ENCODE results near the gene GCNT3. TPM values are rescaled to one million over a fixed set of nuclear protein-coding genes. Genes with fewer than 3 reads are reported as not detected.
A peak's percentile ranks its signal among the peaks of the same experiment; 100 is the strongest.
"Not testable (repeated sequence)": the region's sequence is repeated elsewhere in the genome, so short reads cannot be mapped to it uniquely, and the experiment has no call there.

GCNT3 gene
- polyA plus RNA-seq, 12 donors, result 0.07 to 3.4 (median 0.17) TPM; not detected in 3

DNA sequence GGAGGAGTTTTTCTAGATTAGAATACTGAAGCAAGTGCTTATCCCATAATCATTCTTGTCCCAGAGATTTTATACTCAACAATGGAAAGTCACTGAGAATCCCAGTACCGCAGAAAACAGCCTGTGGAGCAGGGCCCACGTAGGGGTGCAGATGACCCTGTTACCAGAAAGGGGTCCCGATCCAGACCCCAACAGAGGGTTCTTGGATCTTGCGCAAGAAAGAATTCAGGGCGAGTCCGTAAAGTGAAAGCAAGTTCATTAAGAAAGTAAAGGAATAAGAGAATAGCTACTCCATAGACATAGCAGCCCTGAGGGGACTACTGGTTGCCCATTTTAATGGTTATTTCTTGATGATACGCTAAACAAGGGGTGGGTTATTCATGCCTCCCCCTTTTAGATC, 2.6 kb downstream of the GCNT3 start:
- no peak for DNase-seq

DNA sequence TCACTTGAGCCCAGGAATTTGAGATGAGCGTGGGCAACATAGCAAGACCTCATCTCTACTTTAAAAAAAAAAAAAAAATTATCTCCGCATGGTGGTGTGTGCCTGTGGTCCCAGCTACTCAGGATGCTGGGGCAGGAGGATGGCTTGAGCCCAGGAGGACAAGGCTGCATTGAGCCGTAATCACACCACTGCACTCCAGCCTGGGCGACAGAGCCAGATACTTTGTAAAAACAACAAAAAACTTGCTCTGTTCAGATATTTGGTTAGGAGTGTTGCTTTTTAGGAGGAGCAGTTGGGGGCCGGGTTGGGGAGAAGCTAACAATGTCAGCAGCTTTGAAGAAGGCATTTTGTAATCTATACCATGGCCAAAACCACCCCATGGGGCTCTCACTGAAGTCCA, 4.1 kb downstream of the GCNT3 start:
- DNase-seq, result no peak

DNA sequence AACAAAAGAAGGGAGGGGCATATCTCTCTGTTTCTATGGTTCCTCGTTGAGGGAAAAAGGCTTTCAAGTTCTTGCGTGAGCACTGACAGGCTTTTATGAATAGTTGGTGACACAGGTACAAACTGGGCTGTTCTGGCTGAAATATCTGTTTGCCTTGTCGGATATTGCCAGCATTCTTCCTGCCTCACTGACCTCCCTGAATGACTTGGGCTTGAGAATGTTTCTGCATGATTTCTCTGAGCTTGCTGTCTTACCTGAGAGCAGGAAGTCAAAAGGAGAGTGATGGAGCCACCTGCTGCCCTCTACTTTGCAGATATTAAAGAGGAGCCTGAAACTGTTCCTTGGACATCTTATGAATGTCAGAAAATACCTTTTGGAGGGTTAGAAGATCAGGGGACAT, 4.8 kb downstream of the GCNT3 start:
- no peak for DNase-seq

DNA sequence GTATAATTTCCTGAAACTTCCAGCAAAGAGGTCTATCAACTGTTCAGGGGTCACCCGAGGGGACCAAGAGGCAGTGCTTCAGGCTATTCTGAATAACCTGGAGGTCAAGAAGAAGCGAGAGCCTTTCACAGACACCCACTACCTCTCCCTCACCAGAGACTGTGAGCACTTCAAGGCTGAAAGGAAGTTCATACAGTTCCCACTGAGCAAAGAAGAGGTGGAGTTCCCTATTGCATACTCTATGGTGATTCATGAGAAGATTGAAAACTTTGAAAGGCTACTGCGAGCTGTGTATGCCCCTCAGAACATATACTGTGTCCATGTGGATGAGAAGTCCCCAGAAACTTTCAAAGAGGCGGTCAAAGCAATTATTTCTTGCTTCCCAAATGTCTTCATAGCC, 6.8 kb downstream of the GCNT3 start:
- DNase-seq, result no peak

DNA sequence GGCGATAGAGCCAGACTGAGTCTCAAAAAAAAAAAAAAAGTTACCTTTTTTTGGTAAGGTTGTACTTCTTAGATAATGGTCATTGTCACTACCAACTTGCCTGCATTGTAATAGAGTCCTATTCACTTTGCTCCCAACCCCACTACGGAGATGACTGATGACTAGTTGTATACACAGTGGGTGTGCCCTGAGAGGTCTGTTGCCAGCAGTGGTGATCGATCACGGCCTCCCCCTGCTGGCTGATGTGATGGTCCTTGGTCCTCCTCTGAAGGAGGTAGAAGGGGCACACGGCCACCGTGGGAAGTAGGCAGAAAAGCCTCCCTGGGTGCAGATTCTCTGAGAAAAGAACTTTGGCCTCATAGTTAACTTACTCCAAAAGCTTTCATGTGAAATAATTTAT, 10.7 kb downstream of the GCNT3 start:
- DNase-seq, result no peak

DNA sequence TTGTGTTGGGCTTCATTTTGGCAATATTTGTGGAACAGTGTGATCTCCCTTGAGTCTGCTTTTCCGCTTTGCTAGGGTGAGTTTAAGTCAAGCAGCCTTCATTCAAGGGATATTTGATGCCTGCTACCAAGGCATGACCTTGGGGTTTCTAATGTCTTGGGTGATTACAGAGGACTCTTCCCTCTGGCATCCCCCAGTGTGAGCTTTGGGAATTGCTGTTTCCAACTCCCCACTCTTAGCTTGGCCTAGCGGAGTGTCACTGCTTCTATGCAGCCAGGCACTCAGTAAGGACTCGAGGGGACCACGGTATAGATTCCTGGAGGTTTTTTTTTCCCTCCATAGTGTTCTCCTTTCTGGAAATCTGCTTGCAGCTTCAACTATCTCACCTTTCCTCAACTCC, 21.1 kb downstream of the GCNT3 start:
- no peak for DNase-seq

DNA sequence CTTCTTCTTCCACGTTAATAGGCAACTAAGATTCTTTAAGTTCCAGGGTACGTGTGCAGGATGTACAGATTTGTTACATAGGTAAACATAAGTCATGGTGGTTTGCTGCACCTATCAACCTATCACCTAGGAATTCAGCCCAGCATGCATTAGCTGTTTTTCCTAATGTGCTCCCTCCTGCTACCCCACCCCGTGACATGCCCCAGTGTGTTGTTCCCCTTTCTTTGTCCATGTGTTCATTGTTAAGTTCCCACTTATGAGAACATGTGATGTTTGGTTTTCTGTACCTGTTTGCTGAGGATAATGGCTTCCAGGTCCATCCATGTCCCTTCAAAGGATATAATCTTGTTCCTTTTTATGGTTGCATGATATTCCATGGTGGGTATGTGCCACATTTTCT, 24.6 kb downstream of the GCNT3 start:
- DNase-seq, result no peak

DNA sequence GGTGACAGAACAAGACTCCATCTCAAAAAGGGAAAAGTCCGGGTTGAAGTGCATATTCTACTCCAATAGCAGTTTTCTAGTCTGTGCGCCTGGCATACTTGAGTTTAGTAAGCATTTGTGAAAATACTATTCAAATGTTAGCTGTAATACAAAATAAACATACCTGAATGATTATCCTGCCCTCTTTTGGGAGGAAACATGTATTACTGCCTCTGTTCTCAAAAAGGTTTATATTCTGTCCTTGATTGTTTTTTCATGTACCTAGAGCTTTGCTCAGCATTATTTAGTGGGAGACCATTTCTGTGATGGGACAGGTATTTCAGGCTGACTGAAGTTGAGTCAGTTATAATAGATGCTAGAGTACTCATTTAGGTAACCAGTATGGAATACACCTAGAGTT, 25.9 kb downstream of the GCNT3 start:
- not testable (repeated sequence) for DNase-seq

DNA sequence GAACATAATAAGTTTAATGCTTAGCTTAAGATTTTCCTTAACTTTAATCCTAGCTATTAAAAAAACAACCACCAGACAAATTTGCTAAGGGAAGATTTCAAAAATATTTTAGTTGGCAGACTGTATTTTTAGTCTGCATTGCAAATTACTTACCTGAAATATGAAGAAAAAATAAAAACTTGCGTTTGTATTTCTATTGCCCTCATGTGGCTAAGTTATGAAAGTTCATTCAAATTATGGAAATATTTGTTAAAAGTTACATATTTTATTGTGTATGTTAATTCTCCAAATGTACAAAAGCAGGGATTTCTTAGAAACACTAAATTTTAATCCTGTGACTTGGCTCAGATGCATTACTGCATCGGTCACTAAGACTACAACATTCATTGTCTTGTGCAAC, 30.8 kb downstream of the GCNT3 start:
- no peak for DNase-seq

DNA sequence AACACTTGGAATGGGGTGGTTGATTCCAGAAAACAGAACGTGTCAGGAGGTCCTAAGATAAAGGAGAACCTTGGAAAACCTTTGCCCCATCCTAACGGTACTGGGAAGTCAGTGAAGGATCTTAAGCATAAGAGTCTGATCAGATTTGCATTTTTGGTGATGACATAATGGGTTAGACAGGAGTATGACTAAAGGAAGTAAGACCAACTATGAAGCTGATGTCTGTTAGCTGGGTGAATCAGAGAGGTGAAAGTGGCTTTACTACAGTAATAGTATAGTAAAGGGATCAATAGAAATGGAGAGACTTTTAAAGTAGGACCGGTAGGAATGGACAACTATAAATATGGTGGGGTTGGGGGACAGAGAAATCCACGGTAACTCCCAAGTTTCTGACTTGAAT, 33.2 kb downstream of the GCNT3 start:
- no peak for DNase-seq

DNA sequence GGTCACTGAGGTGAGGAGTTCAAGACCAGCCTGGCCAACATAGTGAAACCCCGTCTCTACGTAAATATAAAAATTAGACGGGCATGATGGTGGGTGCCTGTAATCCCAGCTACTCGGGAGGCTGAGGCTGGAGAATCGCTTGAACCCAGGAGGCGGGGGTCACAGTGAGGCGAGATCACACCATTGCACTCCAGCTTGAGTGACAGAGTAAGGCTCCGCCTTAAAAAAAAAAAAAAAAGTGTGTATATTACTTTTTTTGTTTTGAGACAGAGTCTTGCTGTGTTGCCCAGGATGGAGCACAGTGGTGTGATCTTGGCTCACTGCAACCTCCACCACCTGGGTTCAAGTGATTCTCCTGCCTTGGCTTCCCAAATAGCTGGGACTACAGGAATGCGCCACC, 34.2 kb downstream of the GCNT3 start:
- DNase-seq, result not testable (repeated sequence)

DNA sequence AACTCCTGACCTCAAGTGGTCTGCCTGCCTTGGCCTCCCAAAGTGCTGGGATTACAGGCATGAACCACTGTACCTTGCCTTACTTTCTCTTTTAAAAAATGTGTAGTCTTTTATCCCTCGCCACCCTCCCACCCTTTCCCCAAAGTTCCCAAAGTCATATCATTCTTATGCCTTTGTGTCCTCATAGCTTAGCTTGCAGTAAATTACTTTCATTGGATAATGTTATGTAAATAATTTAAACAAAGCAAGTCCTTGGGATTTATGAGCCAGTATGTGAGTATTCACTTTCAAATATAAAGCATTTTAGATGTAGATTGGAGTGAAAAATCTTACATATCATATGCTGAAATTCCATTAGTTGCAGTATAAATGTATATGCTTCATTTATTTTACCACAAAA, 34.7 kb downstream of the GCNT3 start:
- no peak for DNase-seq

DNA sequence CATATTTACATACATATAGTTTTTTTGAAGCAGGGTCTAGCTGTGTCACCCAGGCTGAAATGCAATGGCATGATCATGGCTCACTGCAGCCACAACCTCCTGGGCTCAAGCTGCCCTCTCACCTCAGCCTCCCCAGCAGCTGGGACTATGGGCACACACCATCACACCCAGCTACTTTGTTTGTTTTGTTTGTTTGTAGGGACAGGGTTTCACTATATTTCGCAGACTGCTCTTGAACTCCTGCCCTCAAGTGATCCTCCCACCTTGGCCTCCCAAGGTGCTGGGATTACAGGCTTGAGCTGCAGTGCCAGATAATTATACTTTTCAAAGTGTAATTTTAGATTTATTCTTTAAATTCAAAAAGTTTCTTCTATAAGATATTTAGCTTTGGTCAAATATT, 35.5 kb downstream of the GCNT3 start:
- no peak for DNase-seq

DNA sequence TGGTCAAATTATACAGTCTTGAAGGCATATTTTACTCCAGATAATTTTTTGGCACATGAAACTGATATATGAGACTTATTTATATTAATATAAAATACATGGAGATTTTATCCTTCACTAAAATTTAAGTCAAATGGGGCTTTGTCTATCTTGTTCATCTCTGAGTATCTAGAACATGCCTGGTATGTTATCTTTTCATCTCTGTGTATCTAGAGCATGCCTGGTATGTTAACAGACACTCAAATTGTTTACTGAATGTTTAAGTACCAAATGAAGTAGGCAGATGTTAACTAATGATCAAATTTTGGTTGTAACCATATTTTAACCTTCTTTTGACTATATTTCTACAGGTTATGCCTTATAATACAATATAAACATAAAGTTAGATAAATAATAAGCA, 38.0 kb downstream of the GCNT3 start:
- no peak for DNase-seq

DNA sequence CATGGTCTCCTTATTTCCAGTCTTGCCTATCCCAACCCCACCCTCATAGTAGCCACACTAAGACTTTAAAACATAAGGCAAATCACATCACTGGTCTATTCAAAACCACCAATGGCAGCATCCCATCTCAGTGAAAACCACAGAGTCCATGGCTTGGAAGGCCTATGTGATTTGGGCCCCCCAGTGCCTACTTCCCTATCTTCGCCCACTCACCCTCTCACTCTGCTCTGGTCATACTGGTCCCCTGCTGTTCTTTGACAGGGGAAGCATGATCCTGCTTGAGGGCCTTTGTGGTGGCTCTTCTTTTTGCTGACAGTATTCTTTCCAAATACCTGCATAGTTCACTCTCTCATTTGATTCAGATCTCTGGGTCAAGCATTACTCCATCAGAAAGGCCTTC, 42.5 kb downstream of the GCNT3 start:
- no peak for DNase-seq

DNA sequence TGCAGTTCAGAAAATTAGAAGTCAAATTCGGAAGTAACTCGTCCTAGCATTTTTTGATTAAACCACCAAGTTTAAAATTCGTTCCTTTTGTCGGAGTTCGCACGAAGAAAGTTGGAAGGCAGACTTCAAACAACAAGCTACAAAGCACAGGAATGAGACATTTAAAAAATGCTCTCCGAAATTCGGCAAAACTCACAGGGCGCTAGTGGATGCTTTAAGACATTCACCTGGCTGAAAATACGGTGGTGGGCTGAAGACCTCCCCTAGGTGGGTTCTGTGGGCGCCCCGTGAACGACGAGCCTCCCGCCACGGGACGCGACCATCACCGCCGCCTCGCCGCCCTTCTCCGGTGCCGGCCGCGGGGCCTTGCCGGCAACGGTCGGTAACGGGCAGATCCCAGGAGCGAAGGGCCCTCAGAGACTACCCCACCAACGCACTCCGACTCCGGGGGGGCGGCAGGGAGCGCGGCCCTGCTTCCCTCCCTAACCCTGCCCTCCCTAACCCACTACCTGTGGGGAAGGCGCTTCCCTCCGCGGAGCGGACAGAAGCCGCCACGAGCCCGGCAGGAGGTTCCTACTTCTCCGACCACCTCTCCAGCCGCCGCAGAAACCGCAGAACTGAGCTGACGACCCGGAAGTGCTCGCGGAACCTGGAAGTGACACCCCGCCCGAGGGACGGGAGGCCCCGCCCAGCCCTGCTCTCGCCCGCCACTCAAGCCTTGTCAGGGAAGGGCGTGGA, 45.5 kb downstream of the GCNT3 start, which contains the start of gene GTF2A2:
GTF2A2 (minus strand) TSS at position 619 of the 738 bp plus-strand sequence. CDS start 5,238 bp downstream, outside the sequence.
- peak; percentile 95 for DNase-seq

DNA sequence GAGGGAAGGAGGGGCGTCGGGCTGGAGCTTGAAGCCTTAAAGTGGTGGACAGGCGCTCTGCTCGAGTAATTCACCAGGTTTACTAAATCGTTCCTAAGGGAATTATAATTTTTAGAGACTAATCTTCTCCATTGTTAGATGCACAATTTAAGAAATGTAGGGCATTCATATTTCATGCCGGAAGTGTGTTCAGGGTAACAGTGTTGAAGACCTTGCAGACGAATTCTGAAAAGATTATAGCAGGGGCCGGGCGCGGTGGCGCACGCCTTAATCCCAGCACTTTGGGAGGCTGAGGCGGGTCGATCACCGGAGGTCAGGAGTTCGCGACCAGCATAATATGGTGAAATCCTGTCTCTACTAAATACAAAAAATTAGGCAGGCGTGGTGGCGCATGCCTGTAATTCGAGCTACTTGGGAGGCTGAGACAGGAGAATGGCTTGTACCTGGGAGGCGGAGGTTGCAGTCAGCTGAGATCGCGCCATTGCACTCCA, 46.1 kb downstream of the GCNT3 start:
- DNase-seq, result no peak

DNA sequence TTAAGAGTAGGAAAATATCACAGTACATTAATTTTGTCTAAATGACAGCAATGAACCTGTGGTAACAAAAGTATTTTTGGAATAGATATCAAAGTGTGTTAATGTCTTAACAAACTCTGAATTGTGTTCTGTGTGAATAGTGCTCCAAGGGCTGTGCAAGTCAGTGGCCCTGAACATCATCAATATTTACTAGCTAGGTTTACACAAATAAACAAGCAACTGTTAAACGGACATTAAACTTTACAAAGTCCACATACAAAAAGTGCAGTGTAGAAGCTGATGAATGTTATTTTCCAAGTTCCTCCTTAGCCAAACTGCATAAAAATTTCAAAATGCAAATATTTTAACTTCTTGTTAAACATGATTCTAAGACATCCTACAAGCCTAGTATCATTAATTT, 47.8 kb downstream of the GCNT3 start:
- no peak for DNase-seq

DNA sequence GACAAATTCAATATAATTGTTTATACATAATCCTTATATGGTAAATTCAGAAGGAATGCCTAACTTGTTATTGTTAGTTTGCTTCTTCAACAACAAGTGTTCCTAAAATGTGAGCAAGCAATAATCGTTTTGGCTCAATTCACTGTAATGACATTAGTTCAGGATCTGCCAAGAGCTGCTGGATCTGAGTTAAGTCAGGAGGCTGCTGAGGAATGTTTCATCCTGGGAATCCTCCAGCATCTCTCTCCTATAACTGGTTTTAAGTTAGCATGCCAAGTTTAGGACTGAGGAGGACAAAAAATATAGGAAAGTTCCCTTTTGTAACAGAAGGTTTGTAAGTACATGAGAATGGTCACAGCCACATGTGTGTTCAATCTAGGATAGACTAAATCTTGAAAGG, 50.7 kb downstream of the GCNT3 start:
- peak; percentile 89 for DNase-seq

DNA sequence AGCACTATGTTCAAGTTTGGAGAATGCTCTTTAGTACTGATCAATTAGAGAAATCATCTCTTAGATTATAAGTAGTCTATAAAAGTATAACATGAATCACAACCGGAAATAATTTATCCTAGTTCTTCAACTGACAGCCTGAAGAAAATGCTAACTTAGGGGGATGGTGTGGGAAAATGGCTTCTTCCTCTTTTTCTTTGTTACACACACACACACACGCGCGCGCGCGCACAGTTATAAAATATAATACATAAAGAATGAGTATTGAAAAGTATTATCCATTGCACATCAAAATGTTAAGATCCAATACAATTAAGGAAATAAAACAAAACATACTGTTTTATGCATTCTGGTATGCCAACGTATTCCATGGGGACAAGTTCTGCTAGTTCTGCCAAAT, 57.0 kb downstream of the GCNT3 start:
- DNase-seq, result no peak
